ENCODE measurements around the gene IBA57.

IBA57 gene

GRCh38 chr1:228158151-228159007 lies 7.2 kb upstream of the IBA57 start:
- no peaks in the 10 kb centered on the region for H3K9me3 ChIP-seq (ENCODE audit: control insufficient read depth, low read length)
- WGBS = 95% methylated on average over 80 of the region's 98 CpGs
- no peak overlapping the region for H3K4ac ChIP-seq (ENCODE audit: low read depth in 1 of 2, low read length in 2 of 2)
- H2AK5ac ChIP-seq (ENCODE audit: low read length, severe bottlenecking) = no peak overlapping the region
- H3K36me3 ChIP-seq (ENCODE audit: control insufficient read depth in 1 of 2, insufficient read depth in 2 of 2, low read depth in 1 of 2, low read length in 2 of 2) = peaks cover 0 to 24% of the 10 kb centered on the region in 2 experiments
- H3K4me1 ChIP-seq (ENCODE audit: control insufficient read depth, insufficient read depth, low read depth, low read length) = peaks cover 12% of the 10 kb centered on the region
- no peak overlapping the region for H3K4me3 ChIP-seq (ENCODE audit: insufficient read depth in 1 of 2, low read depth in 1 of 2, low read length in 2 of 2)
- H3K18ac ChIP-seq (ENCODE audit: low read depth in 1 of 2, low read length in 2 of 2) = no peak overlapping the region
- DNase-seq = no peak
- no peak overlapping the region for H3K27ac ChIP-seq (ENCODE audit: low read length, poor library complexity, severe bottlenecking)
- H2BK12ac ChIP-seq (ENCODE audit: low read length in 2 of 2) = no peak overlapping the region
- no peak overlapping the region for H2AFZ ChIP-seq (ENCODE audit: low read depth, low read length)
- H3K14ac ChIP-seq (ENCODE audit: low read length in 2 of 2) = no peak overlapping the region
- H4K8ac ChIP-seq (ENCODE audit: low read length) = no peak overlapping the region
- no peak overlapping the region for H2BK15ac ChIP-seq (ENCODE audit: low read depth, poor library complexity, severe bottlenecking)
- peaks cover 0 to 8% of the 10 kb centered on the region in 2 experiments for H3K27me3 ChIP-seq (ENCODE audit: control insufficient read depth in 1 of 2, insufficient read depth in 1 of 2, low read length in 2 of 2)
- H4K91ac ChIP-seq (ENCODE audit: low read length) = no peak overlapping the region
- H2BK5ac ChIP-seq (ENCODE audit: low read depth, low read length, poor library complexity, severe bottlenecking) = no peak overlapping the region
- H3K9ac ChIP-seq (ENCODE audit: low read length) = no peak overlapping the region
- no peak overlapping the region for H3K4me2 ChIP-seq (ENCODE audit: low read length, poor library complexity, severe bottlenecking)
- H3K23ac ChIP-seq (ENCODE audit: low read length in 2 of 2) = no peak overlapping the region
- no peak overlapping the region for H2BK120ac ChIP-seq (ENCODE audit: low read depth, low read length)
- peaks cover 5% of the 10 kb centered on the region for H3K79me1 ChIP-seq (replicated peaks; ENCODE audit: low read length, poor library complexity, severe bottlenecking)

GRCh38 chr1:228159008-228159665 lies 6.5 kb upstream of the IBA57 start:
- Histone ChIP-seq H3K27ac (ENCODE audit: low read length, poor library complexity, severe bottlenecking) (no peak overlapping the region), H3K4me3 (ENCODE audit: insufficient read depth in 1 of 2, low read depth in 1 of 2, low read length in 2 of 2) (no peak overlapping the region), H3K36me3 (ENCODE audit: control insufficient read depth in 1 of 2, insufficient read depth in 2 of 2, low read depth in 1 of 2, low read length in 2 of 2) (peaks cover 0 to 26% of the 10 kb centered on the region in 2 experiments), H3K9me3 (ENCODE audit: control insufficient read depth, low read length) (no peaks in the 10 kb centered on the region), H3K18ac (ENCODE audit: low read depth in 1 of 2, low read length in 2 of 2) (no peak overlapping the region), H3K9ac (ENCODE audit: low read length) (no peak overlapping the region), H3K4me2 (ENCODE audit: low read length, poor library complexity, severe bottlenecking) (no peak overlapping the region), H3K23ac (ENCODE audit: low read length in 2 of 2) (no peak overlapping the region), H2BK120ac (ENCODE audit: low read depth, low read length) (no peak overlapping the region), H2BK15ac (ENCODE audit: low read depth, poor library complexity, severe bottlenecking) (no peak overlapping the region), H2AK5ac (ENCODE audit: low read length, severe bottlenecking) (no peak overlapping the region), H3K4me1 (ENCODE audit: control insufficient read depth, insufficient read depth, low read depth, low read length) (peaks cover 12% of the 10 kb centered on the region), H2BK12ac (ENCODE audit: low read length in 2 of 2) (no peak overlapping the region), H3K4ac (ENCODE audit: low read depth in 1 of 2, low read length in 2 of 2) (no peak overlapping the region), H3K27me3 (ENCODE audit: control insufficient read depth in 1 of 2, insufficient read depth in 1 of 2, low read length in 2 of 2) (peaks cover 0 to 8% of the 10 kb centered on the region in 2 experiments), H4K91ac (ENCODE audit: low read length) (no peak overlapping the region), H3K79me1 (replicated peaks; ENCODE audit: low read length, poor library complexity, severe bottlenecking) (peaks cover 6% of the 10 kb centered on the region), H2AFZ (ENCODE audit: low read depth, low read length) (no peak overlapping the region), H2BK5ac (ENCODE audit: low read depth, low read length, poor library complexity, severe bottlenecking) (no peak overlapping the region), H4K8ac (ENCODE audit: low read length) (no peak overlapping the region), H3K14ac (ENCODE audit: low read length in 2 of 2) (no peak overlapping the region)
- no peak for DNase-seq
- over 99% methylated on average over 12 of the region's 14 CpGs for WGBS

- Histone ChIP-seq H2BK120ac (ENCODE audit: low read depth, low read length) (no peak overlapping the region), H3K9ac (ENCODE audit: low read length) (no peak overlapping the region), H3K14ac (ENCODE audit: low read length in 2 of 2) (no peak overlapping the region), H4K8ac (ENCODE audit: low read length) (no peak overlapping the region), H3K4ac (ENCODE audit: low read depth in 1 of 2, low read length in 2 of 2) (no peak overlapping the region), H3K4me3 (ENCODE audit: insufficient read depth in 1 of 2, low read depth in 1 of 2, low read length in 2 of 2) (no peak overlapping the region), H3K27me3 (ENCODE audit: control insufficient read depth in 1 of 2, insufficient read depth in 1 of 2, low read length in 2 of 2) (peaks cover 0 to 8% of the 10 kb centered on the region in 2 experiments), H2BK15ac (ENCODE audit: low read depth, poor library complexity, severe bottlenecking) (no peak overlapping the region), H2AFZ (ENCODE audit: low read depth, low read length) (no peak overlapping the region), H2BK12ac (ENCODE audit: low read length in 2 of 2) (no peak overlapping the region), H3K4me1 (ENCODE audit: control insufficient read depth, insufficient read depth, low read depth, low read length) (peaks cover 15% of the 10 kb centered on the region), H2BK5ac (ENCODE audit: low read depth, low read length, poor library complexity, severe bottlenecking) (no peak overlapping the region), H3K9me3 (ENCODE audit: control insufficient read depth, low read length) (no peaks in the 10 kb centered on the region), H3K27ac (ENCODE audit: low read length, poor library complexity, severe bottlenecking) (no peak overlapping the region), H2AK5ac (ENCODE audit: low read length, severe bottlenecking) (no peak overlapping the region), H3K36me3 (ENCODE audit: control insufficient read depth in 1 of 2, insufficient read depth in 2 of 2, low read depth in 1 of 2, low read length in 2 of 2) (peaks cover 0 to 20% of the 10 kb centered on the region in 2 experiments), H3K4me2 (ENCODE audit: low read length, poor library complexity, severe bottlenecking) (no peak overlapping the region), H3K23ac (ENCODE audit: low read length in 2 of 2) (no peak overlapping the region), H3K18ac (ENCODE audit: low read depth in 1 of 2, low read length in 2 of 2) (no peak overlapping the region), H4K91ac (ENCODE audit: low read length) (no peak overlapping the region), H3K79me1 (replicated peaks; ENCODE audit: low read length, poor library complexity, severe bottlenecking) (peaks cover 13% of the 10 kb centered on the region)
- no peak for DNase-seq
- 82% methylated on average over 15 of the region's 15 CpGs for WGBS
Measured at GRCh38 chr1:228160201-228160761, 5.3 kb upstream of the IBA57 start.

- Histone ChIP-seq H3K4ac (ENCODE audit: low read depth in 1 of 2, low read length in 2 of 2) (no peak overlapping the region), H4K91ac (ENCODE audit: low read length) (no peak overlapping the region), H2BK15ac (ENCODE audit: low read depth, poor library complexity, severe bottlenecking) (no peak overlapping the region), H3K18ac (ENCODE audit: low read depth in 1 of 2, low read length in 2 of 2) (no peak overlapping the region), H2BK120ac (ENCODE audit: low read depth, low read length) (no peak overlapping the region), H2AK5ac (ENCODE audit: low read length, severe bottlenecking) (no peak overlapping the region), H3K4me3 (ENCODE audit: insufficient read depth in 1 of 2, low read depth in 1 of 2, low read length in 2 of 2) (no peak overlapping the region), H3K4me2 (ENCODE audit: low read length, poor library complexity, severe bottlenecking) (no peak overlapping the region), H3K9ac (ENCODE audit: low read length) (peak overlapping the region; percentile 24), H2BK12ac (ENCODE audit: low read length in 2 of 2) (no peak overlapping the region), H4K8ac (ENCODE audit: low read length) (no peak overlapping the region), H3K36me3 (ENCODE audit: control insufficient read depth in 1 of 2, insufficient read depth in 2 of 2, low read depth in 1 of 2, low read length in 2 of 2) (peaks cover 0 to 16% of the 10 kb centered on the region in 2 experiments), H3K4me1 (ENCODE audit: control insufficient read depth, insufficient read depth, low read depth, low read length) (peaks cover 17% of the 10 kb centered on the region), H3K23ac (ENCODE audit: low read length in 2 of 2) (no peak overlapping the region), H3K9me3 (ENCODE audit: control insufficient read depth, low read length) (no peaks in the 10 kb centered on the region), H3K27me3 (ENCODE audit: control insufficient read depth in 1 of 2, insufficient read depth in 1 of 2, low read length in 2 of 2) (peaks cover 0 to 8% of the 10 kb centered on the region in 2 experiments), H3K14ac (ENCODE audit: low read length in 2 of 2) (no peak overlapping the region), H2BK5ac (ENCODE audit: low read depth, low read length, poor library complexity, severe bottlenecking) (no peak overlapping the region), H3K79me1 (replicated peaks; ENCODE audit: low read length, poor library complexity, severe bottlenecking) (peaks cover 12% of the 10 kb centered on the region), H2AFZ (ENCODE audit: low read depth, low read length) (no peak overlapping the region), H3K27ac (ENCODE audit: low read length, poor library complexity, severe bottlenecking) (no peak overlapping the region)
- DNase-seq = no peak
- WGBS = 78% methylated on average over 6 of the region's 7 CpGs
Measured at GRCh38 chr1:228161362-228161761, 4.2 kb upstream of the IBA57 start.

Measured in mesenchymal stem cell (in vitro differentiated cells and primary cell).